ENCODE results near the gene FIBCD1.

Gene FIBCD1

DNA sequence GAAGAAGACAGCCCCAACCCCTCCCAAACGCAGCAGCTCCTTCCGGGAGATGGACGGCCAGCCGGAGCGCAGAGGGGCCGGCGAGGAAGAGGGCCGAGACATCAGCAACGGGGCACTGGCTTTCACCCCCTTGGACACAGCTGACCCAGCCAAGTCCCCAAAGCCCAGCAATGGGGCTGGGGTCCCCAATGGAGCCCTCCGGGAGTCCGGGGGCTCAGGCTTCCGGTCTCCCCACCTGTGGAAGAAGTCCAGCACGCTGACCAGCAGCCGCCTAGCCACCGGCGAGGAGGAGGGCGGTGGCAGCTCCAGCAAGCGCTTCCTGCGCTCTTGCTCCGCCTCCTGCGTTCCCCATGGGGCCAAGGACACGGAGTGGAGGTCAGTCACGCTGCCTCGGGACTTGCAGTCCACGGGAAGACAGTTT is 54.9 kb downstream of the FIBCD1 start:
- DNase-seq (ENCODE audit: low read depth in 2 of 2, low spot score in 1 of 2), result no peak

DNA sequence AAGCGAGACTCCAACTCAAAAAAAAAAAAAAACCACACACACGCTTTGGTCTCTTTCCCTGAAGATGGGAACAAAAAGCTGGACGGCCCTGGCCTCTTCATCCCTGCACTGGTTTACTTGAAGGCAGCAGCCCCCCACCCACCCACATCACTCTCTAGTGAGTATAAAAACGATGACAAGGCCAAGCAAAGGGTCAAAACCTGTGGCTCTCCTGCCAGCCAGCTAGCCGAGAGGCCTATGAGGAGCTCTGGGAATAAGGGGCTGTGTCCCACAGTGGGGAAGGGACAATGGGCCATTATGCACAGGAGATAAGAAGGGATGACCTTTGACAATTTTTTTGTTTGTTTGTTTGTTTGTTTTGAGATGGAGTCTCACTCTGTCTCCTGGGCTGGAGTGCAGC is 55.6 kb downstream of the FIBCD1 start:
- DNase-seq (ENCODE audit: low read depth in 2 of 2, low spot score in 1 of 2), result no peak

DNA sequence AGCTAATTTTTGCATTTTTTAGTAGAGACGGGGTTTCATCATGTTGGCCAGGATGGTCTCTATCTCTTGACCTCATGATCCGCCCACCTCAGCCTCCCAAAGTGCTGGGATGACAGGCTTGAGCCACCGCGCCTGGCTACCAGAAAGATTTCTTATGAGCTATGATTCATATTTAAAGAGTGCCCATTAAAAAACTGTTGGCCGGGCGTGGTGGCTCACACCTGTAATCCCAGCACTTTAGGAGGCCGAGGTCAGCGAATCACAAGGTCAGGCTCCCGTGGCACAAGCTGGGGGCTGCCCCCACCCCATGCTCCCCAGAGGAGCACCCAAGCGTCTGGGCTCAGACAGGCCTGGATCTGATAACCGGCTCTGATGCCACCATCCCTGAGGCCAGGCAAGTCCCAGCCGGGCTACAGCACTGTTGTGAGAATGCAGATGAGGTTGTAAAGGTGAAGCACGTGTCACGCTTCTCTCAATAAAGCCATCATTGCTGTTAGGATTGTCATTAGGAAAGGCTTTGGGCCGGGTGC is 56.3 kb downstream of the FIBCD1 start:
- DNase-seq (ENCODE audit: low read depth in 2 of 2, low spot score in 1 of 2), result no peak

DNA sequence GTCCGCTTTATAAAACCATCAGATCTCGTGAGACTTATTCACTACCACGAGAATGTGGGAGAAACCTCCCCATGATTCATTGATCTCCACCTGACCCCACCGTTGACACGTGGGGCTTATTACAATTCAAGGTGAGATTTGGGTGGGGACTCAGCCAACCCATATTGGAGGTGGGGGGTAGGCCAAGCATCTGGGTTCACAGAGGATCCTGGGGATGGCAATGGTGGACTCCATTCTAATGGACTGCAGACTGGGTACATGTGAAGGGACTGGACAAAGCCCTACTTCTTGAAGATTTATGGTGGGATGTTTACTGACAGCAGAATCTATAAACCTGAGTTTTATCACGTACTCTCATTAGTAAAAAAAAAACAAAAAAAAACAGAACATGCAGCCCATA is 57.5 kb downstream of the FIBCD1 start:
- DNase-seq (ENCODE audit: low read depth in 2 of 2, low spot score in 1 of 2), result no peak

DNA sequence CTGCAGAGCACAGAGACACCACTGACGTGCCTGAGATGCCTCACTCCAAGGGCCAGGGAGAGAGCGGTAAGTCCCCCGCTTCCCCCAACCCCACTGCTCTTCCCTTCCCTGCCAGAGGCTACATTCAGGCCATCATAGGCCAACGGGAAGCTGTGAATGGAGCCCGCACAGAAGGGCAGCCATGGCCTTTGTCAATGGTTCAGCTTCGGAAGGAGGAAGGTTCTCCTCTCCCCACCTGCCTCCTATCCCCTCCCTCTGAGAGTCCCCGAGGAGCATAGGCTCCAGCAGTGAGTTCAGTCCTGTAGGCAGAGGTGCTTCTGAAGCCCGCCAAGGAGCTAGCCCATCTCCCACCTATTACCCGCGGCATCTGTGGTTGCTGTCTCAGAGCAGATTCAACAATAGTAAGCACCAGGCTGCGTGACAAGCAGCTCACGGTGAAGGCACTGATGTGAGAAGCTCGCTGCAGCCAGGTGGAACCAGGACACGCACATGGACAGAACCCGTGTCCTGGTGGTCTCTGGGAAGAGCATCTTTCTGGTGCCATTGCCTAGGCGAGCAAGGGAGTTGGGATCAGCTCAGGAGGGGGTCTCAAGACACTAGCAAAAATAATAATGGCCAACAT is 58.3 kb downstream of the FIBCD1 start:
- DNase-seq (ENCODE audit: low read depth in 2 of 2, low spot score in 1 of 2), result no peak

DNA sequence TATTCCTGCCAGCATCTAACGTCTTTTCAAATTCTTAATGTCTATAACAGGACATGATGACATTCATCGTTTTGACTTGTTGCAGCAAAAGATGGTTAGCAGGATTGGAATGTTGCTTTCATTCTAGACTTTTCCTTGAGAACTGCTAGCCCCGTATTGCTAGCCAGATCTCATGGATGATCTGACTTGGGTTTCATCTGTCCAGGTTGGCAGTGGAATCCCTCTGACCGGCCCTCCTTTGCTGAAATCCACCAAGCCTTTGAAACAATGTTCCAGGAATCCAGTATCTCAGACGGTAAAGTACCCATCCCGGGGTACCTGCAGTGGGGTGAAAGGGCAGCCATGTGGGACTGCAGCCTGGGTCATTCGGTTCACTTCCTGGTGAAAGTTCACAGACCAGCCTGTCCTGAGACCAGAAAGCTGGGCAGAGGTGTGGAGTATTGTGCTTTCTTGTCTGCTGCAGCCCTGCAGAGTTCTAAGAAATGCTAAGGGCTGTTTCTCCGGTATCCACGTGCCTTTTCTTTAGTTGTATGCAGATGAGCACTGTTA is 59.1 kb downstream of the FIBCD1 start:
- no peak for DNase-seq (ENCODE audit: low read depth in 2 of 2, low spot score in 1 of 2)

DNA sequence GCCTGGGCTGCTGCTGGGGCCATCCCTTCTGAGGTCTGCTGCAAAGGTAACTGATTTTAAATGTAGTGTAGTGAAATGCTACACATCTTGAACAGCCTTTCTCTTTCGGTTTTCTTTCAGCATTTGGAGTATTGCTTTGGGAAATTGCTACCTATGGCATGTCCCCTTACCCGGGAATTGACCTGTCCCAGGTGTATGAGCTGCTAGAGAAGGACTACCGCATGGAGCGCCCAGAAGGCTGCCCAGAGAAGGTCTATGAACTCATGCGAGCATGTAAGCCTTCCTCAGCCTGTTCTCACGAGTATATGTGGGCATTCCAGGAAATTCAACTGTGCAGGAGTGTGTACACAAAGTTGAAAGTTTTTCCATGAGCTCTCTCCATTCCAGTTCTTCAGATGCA is 60.8 kb downstream of the FIBCD1 start:
- no peak for DNase-seq (ENCODE audit: low read depth in 2 of 2, low spot score in 1 of 2)

DNA sequence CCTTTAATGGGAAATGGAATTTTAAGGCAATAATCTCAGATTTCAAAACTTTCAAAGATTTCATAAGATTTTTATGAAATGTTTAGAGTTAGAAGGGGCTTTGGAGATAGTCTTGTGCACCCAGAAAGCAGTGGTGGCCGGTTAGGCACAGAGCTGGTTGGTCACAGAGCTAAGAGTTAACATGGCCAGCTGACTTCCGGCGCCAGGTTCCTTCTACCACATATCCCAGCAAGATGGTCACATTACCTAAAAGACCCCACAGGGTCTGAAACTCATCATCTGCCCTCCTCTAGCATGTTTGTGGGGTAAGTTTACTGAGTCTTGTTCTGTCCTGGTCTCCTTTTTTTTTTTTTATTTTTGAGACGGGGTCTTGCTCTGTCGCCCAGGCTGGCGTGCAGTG is 61.7 kb downstream of the FIBCD1 start:
- DNase-seq (ENCODE audit: low read depth in 2 of 2, low spot score in 1 of 2), result no peak

DNA sequence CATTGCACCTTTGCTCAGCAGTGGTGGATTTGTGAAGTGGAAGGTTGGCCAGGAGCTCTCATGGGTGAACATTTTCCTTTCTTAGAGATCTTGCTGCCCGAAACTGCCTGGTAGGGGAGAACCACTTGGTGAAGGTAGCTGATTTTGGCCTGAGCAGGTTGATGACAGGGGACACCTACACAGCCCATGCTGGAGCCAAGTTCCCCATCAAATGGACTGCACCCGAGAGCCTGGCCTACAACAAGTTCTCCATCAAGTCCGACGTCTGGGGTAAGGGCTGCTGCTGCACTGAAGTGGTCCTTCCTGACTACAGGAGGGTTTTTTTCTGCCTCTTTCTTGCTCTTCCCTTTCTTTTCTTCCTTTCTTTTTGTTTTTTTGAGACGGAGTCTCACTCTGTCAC is 64.3 kb downstream of the FIBCD1 start:
- DNase-seq (ENCODE audit: low read depth in 2 of 2, low spot score in 1 of 2), result no peak

DNA sequence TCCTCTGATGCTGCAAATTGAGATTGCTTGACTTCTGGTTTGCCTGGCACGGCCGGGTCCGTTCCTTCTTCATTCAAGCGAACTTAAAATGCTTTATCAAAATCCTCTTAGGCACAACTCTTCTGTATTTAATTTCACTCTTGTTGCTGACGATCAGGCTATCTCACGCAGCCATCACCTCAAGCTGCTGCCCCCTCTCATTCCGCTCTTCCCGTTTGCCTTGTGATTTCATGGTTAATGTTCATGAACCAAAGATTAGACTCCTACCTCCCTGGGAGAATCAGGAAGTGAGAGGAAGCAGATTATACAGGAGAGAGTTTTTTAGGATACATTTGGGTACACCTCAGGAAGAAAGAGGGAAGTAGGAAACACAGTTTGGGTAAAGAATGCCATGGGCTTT is 65.1 kb downstream of the FIBCD1 start:
- DNase-seq (ENCODE audit: low read depth in 2 of 2, low spot score in 1 of 2), result no peak

DNA sequence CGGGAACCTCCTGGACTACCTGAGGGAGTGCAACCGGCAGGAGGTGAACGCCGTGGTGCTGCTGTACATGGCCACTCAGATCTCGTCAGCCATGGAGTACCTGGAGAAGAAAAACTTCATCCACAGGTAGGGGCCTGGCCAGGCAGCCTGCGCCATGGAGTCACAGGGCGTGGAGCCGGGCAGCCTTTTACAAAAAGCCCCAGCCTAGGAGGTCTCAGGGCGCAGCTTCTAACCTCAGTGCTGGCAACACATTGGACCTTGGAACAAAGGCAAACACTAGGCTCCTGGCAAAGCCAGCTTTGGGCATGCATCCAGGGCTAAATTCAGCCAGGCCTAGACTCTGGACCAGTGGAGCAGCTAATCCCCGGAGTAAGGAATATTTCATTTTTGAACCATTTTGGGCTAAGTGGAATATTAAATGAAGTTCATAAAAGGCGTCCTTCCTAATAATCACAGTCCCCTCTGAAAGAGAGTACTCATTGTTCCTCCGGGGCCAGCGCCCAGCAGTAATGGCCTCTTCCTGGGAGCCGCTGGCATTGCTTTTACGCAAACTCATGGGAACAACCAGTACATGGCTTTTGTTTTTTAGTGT is 66.0 kb downstream of the FIBCD1 start:
- DNase-seq (ENCODE audit: low read depth in 2 of 2, low spot score in 1 of 2), result no peak

DNA sequence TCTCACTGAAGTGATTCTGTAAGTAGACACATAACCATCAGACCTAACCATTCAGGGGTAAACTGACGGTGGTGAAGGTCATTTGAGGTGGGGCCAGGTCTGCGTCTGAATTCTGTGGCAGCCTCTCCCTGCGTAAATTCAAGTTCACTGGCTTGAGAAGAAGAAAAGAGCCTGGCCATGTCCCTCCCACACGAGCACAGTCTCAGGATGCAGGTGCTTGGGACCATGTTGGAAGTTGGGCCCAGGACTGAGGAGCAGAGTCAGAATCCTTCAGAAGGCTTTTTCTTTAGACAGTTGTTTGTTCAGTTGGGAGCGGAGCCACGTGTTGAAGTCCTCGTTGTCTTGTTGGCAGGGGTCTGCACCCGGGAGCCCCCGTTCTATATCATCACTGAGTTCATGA is 66.5 kb downstream of the FIBCD1 start:
- no peak for DNase-seq (ENCODE audit: low read depth in 2 of 2, low spot score in 1 of 2)

DNA sequence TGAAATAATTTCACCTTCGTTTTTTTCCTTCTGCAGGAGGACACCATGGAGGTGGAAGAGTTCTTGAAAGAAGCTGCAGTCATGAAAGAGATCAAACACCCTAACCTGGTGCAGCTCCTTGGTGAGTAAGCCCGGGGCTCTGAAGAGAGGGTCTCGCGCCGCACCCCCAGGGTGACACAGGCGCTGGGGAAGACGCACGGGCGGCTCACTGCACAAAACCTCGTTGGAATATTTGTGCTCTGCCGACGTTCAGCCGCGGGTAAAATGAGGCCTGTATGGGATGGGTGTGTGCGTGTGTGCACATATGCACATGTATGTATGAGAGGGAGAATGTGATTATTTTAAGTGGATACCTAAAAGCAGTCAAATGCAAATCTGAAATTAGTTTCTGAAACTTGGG is 67.0 kb downstream of the FIBCD1 start:
- no peak for DNase-seq (ENCODE audit: low read depth in 2 of 2, low spot score in 1 of 2)

DNA sequence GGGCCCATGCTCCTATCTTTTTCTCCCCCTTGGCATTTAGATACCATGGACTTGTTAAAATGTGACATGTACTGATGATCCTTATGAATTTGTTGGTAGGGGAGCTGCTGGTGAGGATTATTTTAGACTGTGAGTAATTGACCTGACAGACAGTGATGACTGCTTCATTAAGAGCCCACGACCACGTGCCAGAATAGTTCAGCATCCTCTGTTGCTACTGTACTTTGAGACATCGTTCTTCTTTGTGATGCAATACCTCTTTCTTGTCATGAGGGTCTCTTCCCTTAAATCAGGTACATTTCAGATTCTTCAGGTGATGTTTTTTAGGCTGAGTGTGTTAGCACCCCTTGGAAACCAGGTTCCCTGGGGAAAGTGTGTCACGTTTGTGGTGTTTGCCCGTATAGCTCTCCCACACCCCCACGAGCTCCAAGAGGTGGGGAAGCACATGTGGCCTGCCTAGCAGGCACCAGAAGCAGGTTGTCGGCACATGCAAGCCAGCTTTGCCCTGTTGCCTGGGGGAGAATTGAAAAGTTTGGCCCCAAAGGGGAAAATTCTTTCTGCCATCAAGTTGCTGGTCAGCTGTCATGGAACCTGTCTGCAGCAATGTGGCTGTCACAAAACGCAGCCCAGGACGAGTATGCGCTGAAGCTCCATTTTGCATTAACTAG is 67.5 kb downstream of the FIBCD1 start:
- DNase-seq (ENCODE audit: low read depth in 2 of 2, low spot score in 1 of 2), result no peak

DNA sequence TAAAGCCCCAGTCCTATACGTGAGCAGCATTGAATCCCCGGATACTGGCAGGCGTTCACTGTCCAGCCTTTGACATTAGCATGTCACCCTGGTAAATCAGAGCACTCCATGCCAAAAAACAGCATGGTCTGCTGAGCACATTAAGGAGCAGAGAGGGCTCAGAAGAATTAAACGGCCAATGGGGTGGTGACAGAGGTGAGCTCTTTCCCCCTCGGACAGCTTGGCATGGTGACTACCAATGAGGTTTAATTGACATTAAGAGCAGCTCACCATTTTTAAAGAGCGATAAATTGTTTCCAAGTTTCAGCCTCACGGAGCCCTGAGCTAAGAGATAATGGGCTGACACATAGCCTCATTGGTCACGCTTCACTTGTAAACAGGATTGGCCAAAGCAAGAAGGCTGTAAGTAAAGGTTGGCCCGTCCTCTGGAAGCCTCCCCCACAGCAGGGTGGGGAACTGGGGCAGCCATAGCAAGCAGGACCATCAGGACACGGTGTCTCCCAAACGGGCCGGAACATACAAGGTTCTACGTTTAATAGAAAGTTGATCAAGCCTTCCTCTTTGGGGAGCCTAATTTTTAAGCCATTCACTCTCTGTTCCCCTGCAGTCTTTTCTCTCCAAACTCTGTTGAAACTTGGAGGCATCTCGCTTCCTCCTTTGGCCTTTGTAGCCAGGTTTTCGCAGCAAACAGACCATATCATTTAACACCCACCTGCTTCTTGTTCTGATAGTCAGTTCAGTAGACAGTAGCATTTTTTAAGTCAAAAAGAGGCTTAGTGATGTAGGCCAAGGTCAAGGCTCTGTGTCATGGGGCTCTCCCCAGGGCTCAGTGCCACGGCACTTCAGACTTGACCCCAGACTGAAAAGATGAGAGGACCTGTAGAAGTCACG is 68.3 kb downstream of the FIBCD1 start:
- DNase-seq (ENCODE audit: low read depth in 2 of 2, low spot score in 1 of 2), result no peak

DNA sequence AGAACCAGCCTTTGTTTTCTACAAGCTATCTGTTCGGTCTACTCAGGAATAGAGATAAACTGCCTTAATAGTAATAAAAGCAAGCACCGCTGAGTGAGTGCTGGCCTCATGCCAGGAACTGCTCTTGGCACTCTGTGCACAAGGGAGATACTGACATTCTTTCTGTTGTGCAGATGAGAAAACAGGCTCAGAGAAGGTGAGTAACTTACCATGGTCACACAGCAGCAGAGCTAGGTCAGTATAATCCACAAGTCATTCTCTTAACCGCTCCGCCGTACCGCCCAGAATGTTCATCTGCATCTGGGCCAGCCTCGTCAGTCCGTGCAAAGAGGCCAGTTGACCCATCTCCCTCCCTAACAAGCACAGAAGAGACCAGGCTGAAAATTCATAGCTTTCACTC is 69.8 kb downstream of the FIBCD1 start:
- DNase-seq (ENCODE audit: low read depth in 2 of 2, low spot score in 1 of 2), result no peak

DNA sequence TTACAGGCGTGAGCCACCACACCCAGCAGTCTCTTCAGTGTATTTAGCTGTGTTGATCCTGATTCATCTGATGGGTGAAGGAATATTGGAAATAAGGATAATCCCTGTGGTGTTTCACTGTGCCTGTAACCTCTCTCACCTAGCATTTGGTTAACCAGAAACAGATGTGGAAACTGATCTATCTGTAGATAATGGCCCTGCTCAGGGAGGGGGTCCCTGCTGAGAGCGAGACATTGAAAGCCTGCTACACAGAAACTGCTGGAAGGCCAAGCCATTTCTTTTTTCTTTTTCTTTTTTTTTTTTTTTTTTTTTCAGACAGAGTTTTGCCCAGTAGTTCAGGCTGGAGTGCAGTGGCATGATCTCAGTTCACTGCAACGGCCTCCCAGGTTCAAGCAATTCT is 70.8 kb downstream of the FIBCD1 start:
- DNase-seq (ENCODE audit: low read depth in 2 of 2, low spot score in 1 of 2), result no peak

DNA sequence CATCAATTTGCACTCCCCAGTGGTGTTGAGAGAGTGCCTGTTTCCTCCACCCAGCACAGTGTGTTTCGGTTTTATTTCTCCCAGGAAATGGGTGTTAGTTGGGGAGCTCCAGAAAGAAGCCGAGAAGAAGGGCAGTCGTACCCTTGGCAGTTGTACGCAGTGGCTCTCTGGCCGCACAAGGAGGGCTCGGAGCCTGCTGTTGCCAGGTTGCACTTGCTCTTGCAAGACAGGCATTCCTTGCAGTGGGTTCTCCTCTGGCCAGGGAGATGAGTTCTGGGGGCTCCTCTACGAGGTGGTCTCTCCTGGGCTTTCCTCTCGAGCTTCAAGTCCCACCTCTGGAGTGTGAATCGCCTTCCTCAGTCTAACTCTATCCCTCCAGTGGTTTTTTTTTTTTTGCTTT is 71.5 kb downstream of the FIBCD1 start:
- no peak for DNase-seq (ENCODE audit: low read depth in 2 of 2, low spot score in 1 of 2)

DNA sequence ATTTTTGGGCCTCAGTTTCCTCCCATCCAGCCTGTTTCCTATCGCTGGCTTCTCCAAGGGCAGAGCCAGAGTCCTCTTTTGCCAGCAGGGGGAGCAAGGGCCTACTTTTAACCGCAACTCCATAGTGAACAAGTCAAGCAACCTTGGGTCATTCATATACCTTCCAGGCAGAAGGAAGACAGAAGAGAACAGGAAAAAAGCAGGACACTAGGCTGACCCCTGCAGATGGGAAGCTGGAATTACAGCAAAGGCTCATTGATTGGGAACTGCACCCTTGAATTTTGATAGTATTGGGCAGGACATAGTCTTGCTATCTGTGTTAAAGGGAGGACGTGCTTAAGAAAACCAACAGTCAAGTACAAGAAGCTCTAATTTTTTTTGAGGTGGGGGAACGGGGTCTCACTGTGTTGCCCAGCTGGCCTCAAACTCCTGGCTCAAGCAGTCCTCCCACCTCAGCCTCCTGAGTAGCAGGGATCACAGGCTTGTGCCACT is 72.5 kb downstream of the FIBCD1 start:
- peak in 1 of 2 donors; percentile 20 for DNase-seq (ENCODE audit: low read depth in 2 of 2, low spot score in 1 of 2)

DNA sequence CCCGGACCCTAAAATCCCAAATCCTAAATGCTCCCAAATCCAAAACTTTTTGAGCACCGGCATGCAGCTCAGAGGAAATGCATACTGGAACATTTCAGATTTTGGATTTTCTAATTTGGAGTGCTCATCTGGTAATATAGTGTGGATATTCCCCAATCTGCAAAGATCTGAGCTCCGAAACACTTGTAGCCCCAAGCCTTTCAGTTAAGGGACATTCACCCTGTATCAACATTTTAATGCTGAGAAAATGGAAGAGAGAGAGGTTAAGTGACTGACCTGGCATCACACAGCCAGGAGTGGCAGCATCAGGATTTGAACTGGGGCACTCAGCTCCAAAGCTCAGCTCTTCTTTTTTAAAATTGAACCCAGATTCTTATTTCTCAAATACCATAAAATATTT is 73.1 kb downstream of the FIBCD1 start:
- no peak for DNase-seq (ENCODE audit: low read depth in 2 of 2, low spot score in 1 of 2)

DNA sequence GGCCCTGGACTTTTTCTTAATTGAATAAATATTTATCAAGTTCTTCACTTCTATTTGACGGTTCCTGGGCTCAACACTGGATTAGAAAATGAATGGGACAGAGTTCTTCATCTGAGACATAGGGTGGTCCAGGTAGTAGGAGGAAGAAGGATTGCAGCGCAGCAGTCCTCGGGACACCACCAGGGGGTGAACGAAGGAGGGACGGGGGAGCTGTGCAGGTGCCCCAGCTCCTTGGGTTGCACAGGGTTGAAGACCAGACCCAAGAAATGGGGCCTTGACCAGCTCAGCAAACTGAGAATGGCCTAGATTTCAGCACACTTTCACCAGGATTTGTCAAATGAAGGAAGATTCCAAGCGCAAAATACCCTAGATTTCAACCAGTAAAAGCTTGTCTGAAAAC is 74.5 kb downstream of the FIBCD1 start:
- no peak for DNase-seq (ENCODE audit: low read depth in 2 of 2, low spot score in 1 of 2)
